ENCODE data around the gene SKAP1. TPM values are rescaled to one million over a fixed set of nuclear protein-coding genes. Genes with fewer than 3 reads are reported as not detected.
A peak's percentile ranks its signal among the peaks of the same experiment; 100 is the strongest.

Gene SKAP1
- total RNA-seq, 1 donor from 2014 or later: 0.27 TPM

- H3K9me3 ChIP-seq (replicated peaks): no peaks in the 10 kb centered on the region
Measured at GRCh38 chr17:48139944-48140343, 290.1 kb downstream of the SKAP1 start.

DNA sequence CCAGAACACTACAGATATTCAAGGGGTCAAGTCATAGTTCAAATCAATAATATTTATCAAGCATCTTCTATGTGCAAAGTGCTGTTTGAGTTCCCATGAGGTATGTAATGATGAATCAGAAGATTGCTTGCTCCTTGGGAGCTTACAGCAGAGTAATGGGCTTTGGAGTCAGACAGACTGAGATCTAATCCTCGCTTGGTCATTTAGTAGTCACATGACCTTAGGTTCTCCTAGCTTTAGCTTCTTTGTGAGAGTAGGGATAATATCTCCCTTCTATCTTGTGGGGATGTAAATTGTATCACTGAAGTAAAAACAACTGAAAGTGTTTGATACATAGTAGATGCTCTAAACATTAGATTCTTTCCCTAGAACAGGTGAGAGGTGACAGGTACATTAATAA lies 292.4 kb downstream of the SKAP1 start:
- H3K9me3 ChIP-seq (replicated peaks): no peaks in the 10 kb centered on the region
- TF ChIP-seq, protein P1, sequence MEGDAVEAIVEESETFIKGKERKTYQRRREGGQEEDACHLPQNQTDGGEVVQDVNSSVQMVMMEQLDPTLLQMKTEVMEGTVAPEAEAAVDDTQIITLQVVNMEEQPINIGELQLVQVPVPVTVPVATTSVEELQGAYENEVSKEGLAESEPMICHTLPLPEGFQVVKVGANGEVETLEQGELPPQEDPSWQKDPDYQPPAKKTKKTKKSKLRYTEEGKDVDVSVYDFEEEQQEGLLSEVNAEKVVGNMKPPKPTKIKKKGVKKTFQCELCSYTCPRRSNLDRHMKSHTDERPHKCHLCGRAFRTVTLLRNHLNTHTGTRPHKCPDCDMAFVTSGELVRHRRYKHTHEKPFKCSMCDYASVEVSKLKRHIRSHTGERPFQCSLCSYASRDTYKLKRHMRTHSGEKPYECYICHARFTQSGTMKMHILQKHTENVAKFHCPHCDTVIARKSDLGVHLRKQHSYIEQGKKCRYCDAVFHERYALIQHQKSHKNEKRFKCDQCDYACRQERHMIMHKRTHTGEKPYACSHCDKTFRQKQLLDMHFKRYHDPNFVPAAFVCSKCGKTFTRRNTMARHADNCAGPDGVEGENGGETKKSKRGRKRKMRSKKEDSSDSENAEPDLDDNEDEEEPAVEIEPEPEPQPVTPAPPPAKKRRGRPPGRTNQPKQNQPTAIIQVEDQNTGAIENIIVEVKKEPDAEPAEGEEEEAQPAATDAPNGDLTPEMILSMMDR (IDR thresholded peaks at IDR 0.05; ENCODE audit: borderline replicate concordance): no peak
- no peaks in the 10 kb centered on the region for H3K4me1 ChIP-seq
- no peak for DNase-seq
- intact Hi-C loops (cut with micrococcal nuclease): no loop called here
- no peak overlapping the region for H3K27ac ChIP-seq (replicated peaks)
- no peaks in the 10 kb centered on the region for H3K36me3 ChIP-seq
- H3K27me3 ChIP-seq (ENCODE audit: low read depth): peaks cover 49% of the 10 kb centered on the region
- H3K4me3 ChIP-seq: no peak overlapping the region

More at GRCh38 chr17:48139944-48140343, 290.1 kb downstream of the SKAP1 start:
- Histone ChIP-seq H3K4me1 (no peaks in the 10 kb centered on the region), H3K4me3 (no peak overlapping the region), H3K27me3 (ENCODE audit: low read depth) (peaks cover 63% of the 10 kb centered on the region), H3K27ac (replicated peaks) (no peak overlapping the region), H3K36me3 (no peaks in the 10 kb centered on the region)
- intact Hi-C loops (cut with micrococcal nuclease): no loop called here
- DNase-seq: no peak
- TF ChIP-seq, protein P1 (IDR thresholded peaks at IDR 0.05; ENCODE audit: borderline replicate concordance): no peak

- no peaks in the 10 kb centered on the region for H3K4me1 ChIP-seq
- H3K9me3 ChIP-seq (replicated peaks): no peaks in the 10 kb centered on the region
- intact Hi-C loops (cut with micrococcal nuclease): no loop called here
- TF ChIP-seq, protein P1 (IDR thresholded peaks at IDR 0.05; ENCODE audit: borderline replicate concordance): no peak
- no peaks in the 10 kb centered on the region for H3K36me3 ChIP-seq
- H3K27me3 ChIP-seq (ENCODE audit: low read depth): peaks cover 34% of the 10 kb centered on the region
- no peak overlapping the region for H3K4me3 ChIP-seq
- no peak overlapping the region for H3K27ac ChIP-seq (replicated peaks)
- DNase-seq: no peak
Measured at GRCh38 chr17:48134912-48135480, 295.0 kb downstream of the SKAP1 start.

- no peaks in the 10 kb centered on the region for H3K36me3 ChIP-seq
- H3K27me3 ChIP-seq (ENCODE audit: low read depth): peaks cover 21% of the 10 kb centered on the region
- no peak for DNase-seq
- intact Hi-C loops (cut with micrococcal nuclease): no loop called here
- no peak overlapping the region for H3K27ac ChIP-seq (replicated peaks)
- no peak overlapping the region for H3K4me3 ChIP-seq
- H3K4me1 ChIP-seq: no peaks in the 10 kb centered on the region
- no peaks in the 10 kb centered on the region for H3K9me3 ChIP-seq (replicated peaks)
- TF ChIP-seq, protein P1 (IDR thresholded peaks at IDR 0.05; ENCODE audit: borderline replicate concordance): no peak
Measured at GRCh38 chr17:48132385-48132784, 297.6 kb downstream of the SKAP1 start.

GRCh38 chr17:48131216-48131824 lies 298.7 kb downstream of the SKAP1 start:
- H3K4me1 ChIP-seq: no peaks in the 10 kb centered on the region
- no peaks in the 10 kb centered on the region for H3K9me3 ChIP-seq (replicated peaks)
- TF ChIP-seq, protein P1 (IDR thresholded peaks at IDR 0.05; ENCODE audit: borderline replicate concordance): peak; percentile 92
- no peak overlapping the region for H3K4me3 ChIP-seq
- H3K27ac ChIP-seq (replicated peaks): no peak overlapping the region
- H3K27me3 ChIP-seq (ENCODE audit: low read depth): peaks cover 21% of the 10 kb centered on the region
- DNase-seq: no peak
- intact Hi-C loops (cut with micrococcal nuclease): loop anchor here (2.0 kb wide), 1 partner anchor 105 kb away; no protein-coding TSS in a partner anchor
- no peaks in the 10 kb centered on the region for H3K36me3 ChIP-seq
